Measurements from ENCODE around the gene MTMR4.
A peak's percentile ranks its signal among the peaks of the same experiment; 100 is the strongest.

Gene MTMR4

DNA sequence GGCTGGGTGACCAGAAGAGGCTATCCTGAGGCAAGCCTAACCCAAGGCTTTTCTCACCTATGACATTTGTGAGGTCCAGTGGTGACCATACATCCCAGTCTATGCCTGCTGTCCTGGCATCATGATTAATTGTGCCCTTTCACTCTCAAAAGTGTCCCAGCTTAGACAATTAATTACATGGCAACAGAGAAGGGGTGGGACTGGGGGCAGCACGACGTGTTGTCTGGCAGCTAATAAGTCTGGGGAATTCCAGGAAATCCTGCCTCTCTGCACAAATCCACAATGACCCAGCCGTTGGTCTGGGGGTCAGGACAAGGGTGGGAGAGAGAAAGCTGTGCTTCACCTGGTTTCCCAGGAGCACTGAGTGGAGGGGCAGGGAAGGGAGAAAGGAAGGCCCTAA is 14.0 kb upstream of the MTMR4 start:
- TF ChIP-seq, protein P1, sequence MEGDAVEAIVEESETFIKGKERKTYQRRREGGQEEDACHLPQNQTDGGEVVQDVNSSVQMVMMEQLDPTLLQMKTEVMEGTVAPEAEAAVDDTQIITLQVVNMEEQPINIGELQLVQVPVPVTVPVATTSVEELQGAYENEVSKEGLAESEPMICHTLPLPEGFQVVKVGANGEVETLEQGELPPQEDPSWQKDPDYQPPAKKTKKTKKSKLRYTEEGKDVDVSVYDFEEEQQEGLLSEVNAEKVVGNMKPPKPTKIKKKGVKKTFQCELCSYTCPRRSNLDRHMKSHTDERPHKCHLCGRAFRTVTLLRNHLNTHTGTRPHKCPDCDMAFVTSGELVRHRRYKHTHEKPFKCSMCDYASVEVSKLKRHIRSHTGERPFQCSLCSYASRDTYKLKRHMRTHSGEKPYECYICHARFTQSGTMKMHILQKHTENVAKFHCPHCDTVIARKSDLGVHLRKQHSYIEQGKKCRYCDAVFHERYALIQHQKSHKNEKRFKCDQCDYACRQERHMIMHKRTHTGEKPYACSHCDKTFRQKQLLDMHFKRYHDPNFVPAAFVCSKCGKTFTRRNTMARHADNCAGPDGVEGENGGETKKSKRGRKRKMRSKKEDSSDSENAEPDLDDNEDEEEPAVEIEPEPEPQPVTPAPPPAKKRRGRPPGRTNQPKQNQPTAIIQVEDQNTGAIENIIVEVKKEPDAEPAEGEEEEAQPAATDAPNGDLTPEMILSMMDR (conservative IDR thresholded peaks at IDR 0.05; ENCODE audit: control insufficient read depth, insufficient read depth, low read depth, low read length): no peak
- H3K4me3 ChIP-seq (ENCODE audit: control insufficient read depth, low read depth, low read length): no peak overlapping the region

DNA sequence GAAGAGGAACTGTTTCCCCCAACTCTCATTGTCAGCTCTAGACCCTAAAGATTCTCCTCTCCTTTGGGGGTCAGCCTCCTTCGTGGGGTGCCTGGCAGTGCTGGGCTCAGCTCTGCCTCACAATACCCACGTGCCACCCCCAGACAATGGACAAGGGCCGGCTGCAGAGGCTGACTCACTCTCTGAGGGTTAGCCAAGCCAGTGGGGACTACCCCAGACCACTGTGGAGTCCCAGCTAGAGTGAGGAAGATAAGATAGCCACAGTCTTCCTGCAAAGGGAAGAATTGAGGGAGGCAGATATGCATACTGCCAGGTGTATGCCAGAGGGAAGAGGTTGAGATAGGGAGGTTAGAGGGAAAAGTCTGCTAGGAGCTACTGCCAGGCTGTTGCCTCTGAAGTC is 13.5 kb upstream of the MTMR4 start:
- no peak overlapping the region for H3K4me3 ChIP-seq (ENCODE audit: control insufficient read depth, low read depth, low read length)
- TF ChIP-seq, protein P1 (conservative IDR thresholded peaks at IDR 0.05; ENCODE audit: control insufficient read depth, insufficient read depth, low read depth, low read length): no peak
- DNase-seq (ENCODE audit: low read depth): peak; percentile 33

More for the DNA sequence above, 14.0 kb upstream of the MTMR4 start:
- no peak for DNase-seq (ENCODE audit: low read depth)

GRCh38 chr17:58527306-58527705 is 12.9 kb upstream of the MTMR4 start:
- TF ChIP-seq, protein P1 (conservative IDR thresholded peaks at IDR 0.05; ENCODE audit: control insufficient read depth, insufficient read depth, low read depth, low read length): peak; percentile 26
- no peak for DNase-seq (ENCODE audit: low read depth)
- H3K4me3 ChIP-seq (ENCODE audit: control insufficient read depth, low read depth, low read length): no peak overlapping the region

DNA sequence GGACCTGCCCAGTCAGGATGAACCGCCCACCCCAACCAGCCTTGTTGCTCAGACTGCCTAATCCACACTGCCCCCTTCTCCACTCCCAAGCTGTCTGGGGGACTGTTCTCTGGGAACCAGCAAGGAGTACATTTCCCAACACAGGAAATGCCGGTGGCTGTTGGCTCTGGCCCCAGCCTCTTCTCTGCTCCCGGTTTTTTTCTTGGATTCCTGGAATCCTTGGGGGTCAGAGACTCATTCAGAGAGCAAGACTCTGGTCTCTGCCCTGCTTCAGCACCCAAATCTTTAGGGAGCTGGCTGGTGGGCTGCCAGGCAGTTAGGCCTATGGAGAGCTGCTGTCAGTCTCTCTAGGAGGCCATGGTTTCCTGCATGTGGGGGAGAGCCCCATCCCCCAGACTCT is 10.8 kb upstream of the MTMR4 start:
- TF ChIP-seq, protein P1 (conservative IDR thresholded peaks at IDR 0.05; ENCODE audit: control insufficient read depth, insufficient read depth, low read depth, low read length): no peak
- H3K4me3 ChIP-seq (ENCODE audit: control insufficient read depth, low read depth, low read length): no peak overlapping the region
- peak; percentile 86 for DNase-seq (ENCODE audit: low read depth)

DNA sequence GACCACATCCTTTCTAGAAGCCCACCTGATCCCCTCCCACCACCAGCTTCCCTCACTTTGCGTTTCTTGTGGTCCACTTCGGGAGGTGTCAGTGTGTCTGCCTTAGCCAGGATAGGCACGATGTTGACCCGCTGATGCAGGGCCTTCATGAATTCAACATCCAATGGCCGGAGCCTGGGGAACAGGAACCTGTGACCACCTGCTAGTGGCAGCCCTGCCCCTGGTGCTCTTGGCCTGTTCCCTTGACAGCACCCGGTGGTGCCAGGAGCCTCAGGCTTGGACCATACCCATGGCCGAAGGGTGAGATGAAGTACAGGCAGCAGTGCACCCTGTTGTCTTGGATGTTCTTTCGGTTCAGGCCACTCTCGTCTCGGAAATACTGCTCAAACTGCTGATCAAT is 7.2 kb upstream of the MTMR4 start:
- no peak for DNase-seq (ENCODE audit: low read depth)
- TF ChIP-seq, protein P1 (conservative IDR thresholded peaks at IDR 0.05; ENCODE audit: control insufficient read depth, insufficient read depth, low read depth, low read length): no peak
- H3K4me3 ChIP-seq (ENCODE audit: control insufficient read depth, low read depth, low read length): no peak overlapping the region

DNA sequence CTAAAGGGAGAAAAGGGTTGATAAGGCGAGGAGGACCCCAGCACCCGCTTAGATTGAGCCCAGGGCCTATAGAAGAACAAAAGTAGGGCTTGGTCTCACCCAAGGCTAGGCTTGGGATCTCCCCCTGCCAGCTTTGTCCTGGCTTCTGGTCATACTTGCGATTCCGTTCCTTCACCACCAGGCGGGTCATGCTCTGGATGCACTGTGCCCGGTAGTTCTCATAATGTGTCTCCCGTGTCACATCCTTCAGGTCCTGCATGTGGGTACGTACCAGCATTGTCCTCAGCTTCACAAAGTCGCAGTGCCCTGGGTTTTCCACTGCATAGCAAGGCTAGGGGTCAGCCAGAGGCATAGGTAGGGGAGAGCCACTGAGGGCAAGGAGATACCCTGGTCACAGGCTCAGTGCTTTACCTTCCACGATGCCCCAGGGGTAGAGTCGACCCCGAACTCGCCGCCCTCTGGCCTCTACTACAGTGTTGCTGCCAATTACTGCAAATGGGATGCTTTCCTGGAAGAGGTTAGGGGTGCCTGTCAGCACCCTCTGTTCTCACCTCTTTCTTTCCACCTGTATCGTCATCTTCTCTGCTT is 6.5 kb upstream of the MTMR4 start:
- TF ChIP-seq, protein P1 (conservative IDR thresholded peaks at IDR 0.05; ENCODE audit: control insufficient read depth, insufficient read depth, low read depth, low read length): peak; percentile 52
- peak; percentile 18 for DNase-seq (ENCODE audit: low read depth)
- H3K4me3 ChIP-seq (ENCODE audit: control insufficient read depth, low read depth, low read length): no peak overlapping the region
